ENCODE results near the gene HNRNPA2B1.

The HNRNPA2B1 gene

GRCh38 chr7:26203016-26203415, 2.5 kb upstream of the HNRNPA2B1 start:
- no peak for DNase-seq (ENCODE audit: low read depth)
- H3K4me3 ChIP-seq (ENCODE audit: control insufficient read depth, low read depth, low read length), result peak overlapping the region; percentile 74
- no peak for TF ChIP-seq CTCF (conservative IDR thresholded peaks at IDR 0.05; ENCODE audit: control insufficient read depth, insufficient read depth, low read depth, low read length)

- TF ChIP-seq CTCF (conservative IDR thresholded peaks at IDR 0.05; ENCODE audit: control insufficient read depth, insufficient read depth, low read depth, low read length), result no peak
- peak overlapping the region; percentile 74 for H3K4me3 ChIP-seq (ENCODE audit: control insufficient read depth, low read depth, low read length)
- DNase-seq (ENCODE audit: low read depth), result peak; percentile 39
These were observed 1.8 kb upstream of the HNRNPA2B1 start for GRCh38 chr7:26202019-26202990.

GRCh38 chr7:26201247-26202018, 887 bp upstream of the HNRNPA2B1 start, which contains the start of gene CBX3:
TSS of gene CBX3 (plus strand) at chr7:26201745. CDS start at chr7:26202999, 1,254 bp downstream.
- no peak for TF ChIP-seq CTCF (conservative IDR thresholded peaks at IDR 0.05; ENCODE audit: control insufficient read depth, insufficient read depth, low read depth, low read length)
- peak within 1 kb of the TSS; percentile 99 for H3K4me3 ChIP-seq (ENCODE audit: control insufficient read depth, low read depth, low read length)
- DNase-seq (ENCODE audit: low read depth), result no peak

- DNase-seq (ENCODE audit: low read depth), result peak; percentile 36
- peak overlapping the region; percentile 99 for H3K4me3 ChIP-seq (ENCODE audit: control insufficient read depth, low read depth, low read length)
- TF ChIP-seq CTCF (conservative IDR thresholded peaks at IDR 0.05; ENCODE audit: control insufficient read depth, insufficient read depth, low read depth, low read length), result no peak
These were observed 505 bp downstream of the HNRNPA2B1 start for GRCh38 chr7:26200038-26200443.

GRCh38 chr7:26199301-26200037, 1.1 kb downstream of the HNRNPA2B1 start:
- TF ChIP-seq CTCF (conservative IDR thresholded peaks at IDR 0.05; ENCODE audit: control insufficient read depth, insufficient read depth, low read depth, low read length), result no peak
- DNase-seq (ENCODE audit: low read depth), result peak; percentile 35

GRCh38 chr7:26198781-26199169, 1.8 kb downstream of the HNRNPA2B1 start:
- peak overlapping the region; percentile 99 for H3K4me3 ChIP-seq (ENCODE audit: control insufficient read depth, low read depth, low read length)
- no peak for TF ChIP-seq CTCF (conservative IDR thresholded peaks at IDR 0.05; ENCODE audit: control insufficient read depth, insufficient read depth, low read depth, low read length)
- no peak for DNase-seq (ENCODE audit: low read depth)

More at GRCh38 chr7:26199301-26200037, 1.1 kb downstream of the HNRNPA2B1 start:
- H3K4me3 ChIP-seq (ENCODE audit: control insufficient read depth, low read depth, low read length), result peak overlapping the region; percentile 99
